OCI-LY7 (cell line): ENCODE measurements around the gene OSM. TPM values are rescaled to one million over a fixed set of nuclear protein-coding genes. Genes with fewer than 3 reads are reported as not detected.

Experiments used
- BruUV-seq: library from RNA; stranded (reverse); fragments of 400-500 nt; replicated peaks from 2 replicates; lab custom pipeline; 2021; lab: Mats Ljungman, UMichigan
- CTCF ChIA-PET: fragments of 300-600 bp; sonication (Branson Sonifier 250); formaldehyde crosslinking; loops from one replicate; lab custom pipeline; 2022; ENCODE audit warnings: antibody characterized with exemption; ENCODE audit not compliant: unreplicated experiment; lab: Charles Lee
- POLR2A ChIA-PET: fragments of 300-600 bp; sonication (Branson Sonifier 250); formaldehyde crosslinking; loops from one replicate; lab custom pipeline; 2022; ENCODE audit warnings: antibody characterized with exemption; lab: Charles Lee
- DNase-seq: peaks from one replicate; pipeline ENCODE4 v3.0.0-alpha.2; 2015; ENCODE audit warnings: low spot score
- H2AFZ ChIP-seq: fragments of 200-600 bp; sonication (generic), shearing (Covaris generic); 2 replicates; pipeline ENCODE4 v1.6.1; 2014; ENCODE audit warnings: mild to moderate bottlenecking, antibody characterized with exemption, low read length, moderate library complexity
- H3K27ac ChIP-seq: fragments of 200-600 bp; sonication (generic); 2 replicates; pipeline ENCODE4 v1.5.1; 2014; ENCODE audit warnings: mixed run types, low read depth, mild to moderate bottlenecking, moderate library complexity, low read length, inconsistent platforms; ENCODE audit not compliant: poor library complexity, severe bottlenecking
- H3K36me3 ChIP-seq: fragments of 200-600 bp; sonication (generic); 2 replicates; pipeline ENCODE4 v1.6.1; 2014; ENCODE audit warnings: mild to moderate bottlenecking, antibody characterized with exemption, low read length, moderate library complexity, mixed read lengths; ENCODE audit not compliant: insufficient read depth
- H3K4me1 ChIP-seq: fragments of 200-600 bp; sonication (generic); 2 replicates; pipeline ENCODE4 v1.5.1; 2014; ENCODE audit warnings: mild to moderate bottlenecking, low read length; ENCODE audit not compliant: insufficient read depth, poor library complexity, severe bottlenecking
- H3K4me2 ChIP-seq: fragments of 200-600 bp; sonication (generic); 2 replicates; pipeline ENCODE4 v1.6.1; 2014; ENCODE audit warnings: mild to moderate bottlenecking, low read length
- H3K4me3 ChIP-seq: fragments of 200-600 bp; sonication (generic); 2 replicates; pipeline ENCODE4 v1.5.1; 2014; ENCODE audit warnings: mild to moderate bottlenecking, low read depth, low read length; ENCODE audit not compliant: poor library complexity, severe bottlenecking
- H3K79me2 ChIP-seq: fragments of 200-600 bp; sonication (generic); 2 replicates; pipeline ENCODE4 v1.6.1; 2016; ENCODE audit warnings: low read depth, mild to moderate bottlenecking, low read length, moderate library complexity, mixed read lengths; ENCODE audit not compliant: insufficient read depth
- H3K9me2 ChIP-seq: fragments of 200-600 bp; sonication (generic); 2 replicates; pipeline ENCODE4 v1.6.1; 2016; ENCODE audit warnings: mild to moderate bottlenecking, low read length, mixed read lengths; ENCODE audit not compliant: insufficient read depth
- H3K9me3 ChIP-seq: fragments of 200-600 bp; sonication (generic); 2 replicates; pipeline ENCODE4 v1.6.1; 2014; ENCODE audit warnings: mild to moderate bottlenecking, mixed run types, low read length, mixed read lengths
- H4K20me1 ChIP-seq: fragments of 200-600 bp; sonication (generic); 2 replicates; pipeline ENCODE4 v1.6.1; 2014; ENCODE audit warnings: mild to moderate bottlenecking, antibody characterized with exemption, low read length, moderate library complexity, mixed read lengths; ENCODE audit not compliant: insufficient read depth
- EZH2phosphoT487 ChIP-seq: fragments of 200-600 bp; sonication (generic); IDR thresholded peaks from 2 replicates; pipeline ENCODE4 v1.6.1; 2018; ENCODE audit warnings: low read depth, borderline replicate concordance, mild to moderate bottlenecking, mixed run types, antibody characterized with exemption, low read length, moderate library complexity, mixed read lengths
- intact Hi-C: fragments of 100-400 bp; cut with micrococcal nuclease; formaldehyde crosslinking; loops from one replicate; pipeline ENCODE4 v1.10.0; 2022; ENCODE audit not compliant: unreplicated experiment
- total RNA-seq, 2 experiments: library from RNA; depleted of rRNA in 1 of 2; stranded (reverse); fragments of >200 nt in 1 of 2; shearing (Covaris generic) in 1 of 2; gene quantifications; 2 replicates each; pipeline ENCODE4 v1.2.3, GENCODE V29; 2014 to 2022
- TF ChIP-seq, protein P1 (sequence below): fragments of 200-600 bp; sonication (generic); conservative IDR thresholded peaks from 2 replicates; pipeline ENCODE4 v1.5.1; 2014; ENCODE audit warnings: mild to moderate bottlenecking, antibody characterized with exemption, low read length, moderate library complexity, mixed read lengths

Gene OSM
- total RNA-seq, 2 experiments from 2014 or later, result 0.91 TPM; not detected in 1

DNA sequence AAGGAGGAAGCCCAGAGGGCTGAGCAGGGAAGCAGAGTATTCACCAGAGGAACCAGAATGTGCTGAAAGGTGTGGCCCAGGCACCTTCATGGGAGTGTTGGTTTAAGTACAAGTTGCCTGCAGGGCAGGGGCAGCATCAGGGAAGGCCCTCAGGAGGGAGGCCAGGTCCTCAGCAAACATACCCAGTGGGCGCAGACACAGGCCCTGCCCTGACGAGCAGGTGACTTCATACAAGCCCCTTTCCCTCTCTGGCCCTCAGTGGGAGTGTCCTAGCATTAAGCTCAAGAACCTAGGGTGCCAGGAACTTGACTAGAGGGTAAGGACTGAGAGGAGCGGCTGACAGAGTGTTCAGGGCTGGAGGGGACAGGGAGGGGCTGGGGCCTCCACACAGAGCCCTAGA, 30.2 kb upstream of the OSM start:
- Histone ChIP-seq H3K9me2 (no peaks in the 10 kb centered on the region), H3K27ac (no peak overlapping the region), H2AFZ (no peak overlapping the region), H3K4me3 (no peak overlapping the region), H3K36me3 (peaks cover 22% of the 10 kb centered on the region), H3K4me2 (no peak overlapping the region), H3K79me2 (no peaks in the 10 kb centered on the region), H3K9me3 (no peaks in the 10 kb centered on the region), H3K4me1 (peaks cover 20% of the 10 kb centered on the region), H4K20me1 (no peaks in the 10 kb centered on the region)
- ChIA-PET CTCF (no interaction called here), POLR2A (no interaction called here)
- TF ChIP-seq EZH2phosphoT487, result no peak
- TF ChIP-seq, protein P1, sequence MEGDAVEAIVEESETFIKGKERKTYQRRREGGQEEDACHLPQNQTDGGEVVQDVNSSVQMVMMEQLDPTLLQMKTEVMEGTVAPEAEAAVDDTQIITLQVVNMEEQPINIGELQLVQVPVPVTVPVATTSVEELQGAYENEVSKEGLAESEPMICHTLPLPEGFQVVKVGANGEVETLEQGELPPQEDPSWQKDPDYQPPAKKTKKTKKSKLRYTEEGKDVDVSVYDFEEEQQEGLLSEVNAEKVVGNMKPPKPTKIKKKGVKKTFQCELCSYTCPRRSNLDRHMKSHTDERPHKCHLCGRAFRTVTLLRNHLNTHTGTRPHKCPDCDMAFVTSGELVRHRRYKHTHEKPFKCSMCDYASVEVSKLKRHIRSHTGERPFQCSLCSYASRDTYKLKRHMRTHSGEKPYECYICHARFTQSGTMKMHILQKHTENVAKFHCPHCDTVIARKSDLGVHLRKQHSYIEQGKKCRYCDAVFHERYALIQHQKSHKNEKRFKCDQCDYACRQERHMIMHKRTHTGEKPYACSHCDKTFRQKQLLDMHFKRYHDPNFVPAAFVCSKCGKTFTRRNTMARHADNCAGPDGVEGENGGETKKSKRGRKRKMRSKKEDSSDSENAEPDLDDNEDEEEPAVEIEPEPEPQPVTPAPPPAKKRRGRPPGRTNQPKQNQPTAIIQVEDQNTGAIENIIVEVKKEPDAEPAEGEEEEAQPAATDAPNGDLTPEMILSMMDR, result no peak
- intact Hi-C loops, result no loop called here
- no TSS peak for BruUV-seq
- DNase-seq, result no peak

DNA sequence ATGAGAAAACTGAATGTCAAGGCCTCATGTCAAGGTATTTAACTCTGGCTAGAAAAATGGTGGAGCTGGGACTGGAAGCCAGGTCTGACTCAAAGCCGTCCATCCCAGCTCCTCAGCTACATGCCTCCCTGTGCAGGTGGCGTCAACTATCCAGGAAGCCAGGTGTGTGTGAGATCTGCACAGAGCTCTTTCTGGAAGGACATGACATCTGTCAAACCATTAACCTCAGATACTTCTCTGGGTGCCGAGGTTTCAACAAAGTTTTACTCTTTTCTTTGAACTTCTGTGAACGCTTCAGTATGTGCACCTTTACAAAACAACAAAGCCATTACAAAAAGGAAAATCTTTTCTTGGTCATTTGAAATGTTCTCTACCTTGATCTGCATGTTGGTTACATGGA, 29.7 kb upstream of the OSM start:
- Histone ChIP-seq H3K9me3 (no peaks in the 10 kb centered on the region), H3K9me2 (no peaks in the 10 kb centered on the region), H3K27ac (no peak overlapping the region), H2AFZ (no peak overlapping the region), H3K79me2 (no peaks in the 10 kb centered on the region), H3K4me3 (no peak overlapping the region), H3K4me1 (peaks cover 17% of the 10 kb centered on the region), H3K4me2 (no peak overlapping the region), H4K20me1 (no peaks in the 10 kb centered on the region), H3K36me3 (peaks cover 24% of the 10 kb centered on the region)
- intact Hi-C loops, result no loop called here
- no peak for DNase-seq
- no TSS peak for BruUV-seq
- ChIA-PET CTCF (no interaction called here), POLR2A (no interaction called here)
- TF ChIP-seq EZH2phosphoT487, result no peak
- TF ChIP-seq, protein P1, result no peak

DNA sequence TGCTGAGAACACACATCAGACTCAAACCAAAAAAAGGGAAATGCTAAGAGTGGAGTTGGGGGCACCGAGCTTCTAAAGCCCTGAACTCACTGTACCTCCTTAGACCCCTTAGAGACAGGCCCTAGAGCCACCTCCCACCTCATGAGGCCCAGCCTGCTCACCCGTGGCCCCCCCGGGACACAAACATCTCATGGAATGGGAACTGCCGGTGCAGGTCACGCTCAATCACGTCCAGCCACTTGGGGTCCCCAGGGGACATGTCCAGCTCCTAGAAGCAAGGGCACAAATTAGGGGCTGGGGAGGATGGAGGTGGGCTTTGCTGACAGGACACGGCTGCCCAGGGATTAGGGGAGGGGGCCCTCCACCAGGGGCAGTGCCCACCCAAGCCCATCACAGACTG, 28.9 kb upstream of the OSM start:
- H3K27ac ChIP-seq, result no peak overlapping the region
- POLR2A ChIA-PET, result no interaction called here

More for the DNA sequence above, 28.9 kb upstream of the OSM start:
- Histone ChIP-seq H3K4me3 (no peak overlapping the region), H3K4me2 (no peak overlapping the region), H3K4me1 (peaks cover 20% of the 10 kb centered on the region), H2AFZ (no peak overlapping the region), H4K20me1 (no peaks in the 10 kb centered on the region), H3K9me2 (no peaks in the 10 kb centered on the region), H3K36me3 (peaks cover 19% of the 10 kb centered on the region), H3K79me2 (no peaks in the 10 kb centered on the region), H3K9me3 (no peaks in the 10 kb centered on the region)
- DNase-seq, result no peak
- CTCF ChIA-PET, result no interaction called here
- TF ChIP-seq, protein P1, result no peak
- TF ChIP-seq EZH2phosphoT487, result no peak
- no TSS peak for BruUV-seq
- intact Hi-C loops, result no loop called here
